Islet precursor cell (in vitro differentiated cells): ENCODE results near the gene JAKMIP3.

Experiments
- DNase-seq: peaks from one replicate; pipeline ENCODE4 v3.0.0-alpha.2; 2018

Gene JAKMIP3

GRCh38 chr10:132100556-132101349 is 35.0 kb downstream of the JAKMIP3 start:
- peak; percentile 36 for DNase-seq

- peak; percentile 49 for DNase-seq
Measured at GRCh38 chr10:132101529-132101928, 35.8 kb downstream of the JAKMIP3 start.

DNA sequence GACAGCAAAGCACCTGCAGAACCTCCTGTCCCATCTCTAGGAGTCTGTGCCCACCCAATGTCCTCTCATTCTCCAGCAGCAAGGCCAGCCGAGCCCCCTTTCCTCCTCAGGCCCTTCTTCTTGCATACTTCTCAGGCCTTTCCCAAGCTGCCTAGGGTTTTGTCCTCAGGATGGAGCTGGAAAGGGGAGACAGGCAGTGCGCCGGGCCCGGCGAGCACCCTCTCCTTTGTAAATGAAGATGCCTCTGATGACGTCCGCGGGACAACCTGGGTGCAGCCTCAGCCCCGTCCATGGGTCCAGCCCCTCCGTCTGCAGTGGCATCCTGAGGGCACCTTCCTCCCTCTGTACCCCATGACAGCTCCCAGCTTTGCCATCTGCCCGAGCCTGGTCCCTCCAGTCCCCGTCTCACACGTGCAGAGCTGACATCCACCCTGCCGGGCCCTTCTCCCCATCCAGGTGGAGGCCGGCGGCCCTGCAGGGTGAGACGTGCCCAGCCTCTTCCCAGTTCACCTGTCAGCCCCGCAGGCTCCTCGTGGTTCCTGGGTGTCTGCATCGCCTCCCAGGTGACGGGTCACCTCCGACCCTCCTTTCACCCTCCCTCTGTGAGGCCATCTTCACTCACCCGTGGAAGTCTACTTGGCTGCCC is 36.4 kb downstream of the JAKMIP3 start:
- no peak for DNase-seq

GRCh38 chr10:132102717-132103110 is 37.0 kb downstream of the JAKMIP3 start:
- DNase-seq, result peak; percentile 40

DNA sequence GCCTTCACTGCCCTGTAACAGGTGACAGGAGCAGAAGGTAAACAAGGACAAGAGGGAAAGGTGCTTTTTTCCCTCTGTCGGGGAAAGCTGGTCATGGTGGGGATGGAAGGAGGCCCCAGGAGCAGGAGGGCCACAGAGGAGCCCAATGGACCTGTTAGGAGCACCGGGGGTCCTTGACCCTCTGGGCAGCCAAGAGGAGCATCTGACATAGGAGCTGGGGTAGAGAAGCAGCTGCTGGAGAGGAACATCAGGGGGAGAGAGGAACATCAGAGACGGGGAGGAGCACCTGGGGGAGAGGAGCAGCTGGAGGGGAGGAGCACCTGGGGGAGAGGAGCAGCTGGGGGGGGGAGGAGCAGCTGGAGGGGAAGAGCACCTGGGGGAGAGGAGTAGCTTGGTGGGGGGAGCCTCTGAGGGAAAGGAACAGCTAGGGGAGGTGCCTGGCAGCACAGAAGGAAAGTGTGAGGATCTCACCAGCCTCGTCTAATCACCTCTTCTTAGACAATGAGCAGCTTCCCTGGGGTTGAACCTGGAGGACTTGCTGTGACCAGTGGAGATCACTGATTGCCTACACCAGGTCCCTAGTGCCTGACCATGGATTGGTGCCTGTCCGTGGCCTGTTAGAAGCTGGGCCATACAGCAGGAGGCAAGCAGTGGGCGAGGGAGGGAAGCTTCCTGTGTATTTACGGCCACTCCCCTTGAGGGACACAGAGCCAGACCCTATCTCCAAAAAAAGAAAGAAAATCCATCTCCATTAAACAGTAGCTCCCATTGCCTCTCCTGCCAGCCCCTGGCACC is 37.6 kb downstream of the JAKMIP3 start:
- peak; percentile 37 for DNase-seq

- DNase-seq, result peak; percentile 15
Measured at GRCh38 chr10:132104062-132104461, 38.3 kb downstream of the JAKMIP3 start.

DNA sequence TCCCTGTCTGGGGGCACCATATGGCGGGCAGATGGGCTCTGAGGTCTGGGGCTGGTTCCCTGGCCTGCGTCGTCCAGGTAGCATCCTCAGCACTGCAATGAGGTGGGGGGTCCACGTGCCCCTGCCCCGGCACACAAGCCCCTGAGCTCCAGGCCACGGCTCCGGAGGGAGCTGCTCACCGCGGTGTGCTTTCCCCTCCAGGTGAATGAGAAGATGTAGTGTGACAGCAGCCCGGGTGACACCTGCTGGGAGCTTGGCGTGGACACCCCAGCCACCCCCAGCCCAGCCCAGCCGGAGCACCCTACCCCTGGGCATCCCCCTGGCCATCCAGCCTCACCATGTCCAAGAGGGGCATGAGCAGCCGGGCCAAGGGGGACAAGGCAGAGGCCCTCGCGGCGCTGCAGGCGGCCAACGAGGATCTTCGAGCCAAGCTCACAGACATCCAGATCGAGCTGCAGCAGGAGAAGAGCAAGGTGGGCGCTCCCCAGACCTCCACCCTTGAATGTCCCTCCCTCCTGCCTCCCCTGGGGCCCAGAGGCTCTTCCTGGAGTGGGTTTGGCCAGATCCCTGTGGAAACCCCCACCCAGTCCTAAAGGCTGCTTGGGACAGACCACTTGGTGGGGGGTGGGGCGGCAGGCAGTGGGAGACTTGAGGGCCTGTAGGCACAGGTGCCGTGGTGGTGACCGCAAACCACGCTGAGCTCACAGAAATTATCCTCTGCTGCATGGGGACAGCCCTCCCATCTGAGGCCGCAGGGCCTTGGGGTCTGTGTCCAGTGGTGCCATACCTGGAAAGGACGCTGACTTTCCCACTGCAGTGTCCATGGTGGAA is 38.9 kb downstream of the JAKMIP3 start:
- DNase-seq, result peak; percentile 45

DNA sequence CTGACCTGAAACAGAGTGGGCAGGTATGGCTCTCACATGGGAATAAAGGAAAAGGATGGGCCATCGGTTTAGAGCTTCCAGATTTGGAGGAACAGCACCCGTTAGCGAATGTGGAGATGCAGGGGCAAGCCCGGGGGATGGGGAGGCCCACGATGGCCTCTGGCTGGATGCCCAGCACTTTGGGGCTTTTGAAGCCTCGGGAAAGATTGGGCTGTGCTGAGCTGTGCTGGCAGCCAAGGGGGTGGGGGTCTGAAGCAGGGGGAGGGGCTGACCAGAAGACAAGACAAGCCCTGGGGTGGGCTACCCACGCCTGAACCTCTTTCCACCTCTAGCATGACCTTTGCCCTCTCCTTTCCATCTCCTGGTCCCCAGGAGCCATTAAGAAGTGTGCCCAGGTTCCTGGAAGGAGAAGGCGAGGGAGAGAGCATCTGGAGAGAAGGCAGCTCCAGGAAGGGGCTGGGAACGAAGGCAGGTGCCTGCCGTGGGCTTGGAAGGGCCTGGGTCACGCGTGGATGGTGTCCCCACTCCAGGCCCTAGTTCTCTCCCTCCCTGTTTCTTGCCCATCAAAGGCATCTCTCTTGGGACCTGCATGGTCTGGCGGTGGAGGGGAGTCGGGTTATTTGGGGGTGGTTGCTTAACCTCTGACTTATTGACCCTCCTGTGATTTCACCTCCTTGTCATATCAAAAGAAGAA is 39.7 kb downstream of the JAKMIP3 start:
- DNase-seq, result peak; percentile 25

GRCh38 chr10:132106431-132106830 is 40.7 kb downstream of the JAKMIP3 start:
- DNase-seq, result peak; percentile 14

DNA sequence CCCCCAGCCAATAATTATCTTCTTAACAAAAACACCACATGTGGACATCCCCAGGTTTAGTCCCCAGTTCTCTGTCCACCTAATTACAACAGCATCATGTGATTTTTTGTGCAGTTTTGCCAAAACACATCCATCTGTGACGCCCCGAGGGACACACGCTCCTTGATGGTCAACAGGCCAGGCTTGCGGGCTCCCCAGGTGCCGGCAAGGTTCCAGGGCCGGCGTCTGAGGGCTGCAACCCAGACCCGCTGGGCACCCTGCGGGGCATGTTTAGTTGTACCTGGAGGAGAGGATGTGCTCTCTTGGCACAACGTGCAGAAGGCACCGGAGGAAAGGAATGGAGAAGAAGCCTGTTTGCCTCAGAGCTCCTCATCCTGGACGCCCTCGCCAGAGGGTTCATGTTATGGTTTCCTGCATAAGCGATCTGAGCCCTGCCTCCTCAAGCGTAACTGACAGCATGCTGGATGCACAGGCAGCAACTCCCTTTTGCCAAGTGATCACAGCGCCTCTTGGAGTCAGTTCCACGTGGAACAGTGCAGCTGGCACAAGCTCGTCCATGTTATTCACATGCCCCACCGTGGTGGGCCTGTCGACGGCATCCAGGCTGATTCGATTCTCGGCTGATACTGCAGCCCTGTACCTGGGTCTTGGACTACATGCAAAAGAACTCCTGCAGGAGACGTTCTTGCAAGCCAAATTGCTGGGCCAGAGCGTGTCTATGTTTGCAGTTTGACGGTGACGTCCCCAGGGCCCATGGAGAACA is 41.6 kb downstream of the JAKMIP3 start:
- DNase-seq, result peak; percentile 38

- DNase-seq, result peak; percentile 50
Measured at GRCh38 chr10:132107949-132108877, 42.5 kb downstream of the JAKMIP3 start.

- peak; percentile 32 for DNase-seq
Measured at GRCh38 chr10:132109341-132110110, 43.8 kb downstream of the JAKMIP3 start.

DNA sequence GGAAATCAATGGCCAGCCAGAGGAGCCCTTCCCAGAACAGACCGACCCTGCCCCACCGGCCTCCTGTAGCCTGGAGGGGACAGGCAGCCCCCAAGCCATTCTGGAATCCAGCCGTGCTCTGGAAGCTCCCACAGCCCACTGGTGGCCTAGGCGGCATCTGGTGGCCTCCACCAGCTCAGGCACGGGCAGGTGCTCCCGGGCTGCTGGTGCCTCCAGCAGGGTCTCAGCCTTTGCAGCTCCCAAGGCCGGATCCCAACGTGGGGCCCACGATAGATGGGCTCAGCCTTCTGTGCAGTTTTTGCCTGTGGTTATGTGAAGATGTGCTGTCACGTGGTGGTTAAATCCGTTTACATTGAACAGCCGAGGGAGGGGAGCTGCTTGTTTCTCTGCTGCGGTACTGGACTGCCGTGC is 44.4 kb downstream of the JAKMIP3 start:
- peak; percentile 49 for DNase-seq

GRCh38 chr10:132110713-132111112 is 45.0 kb downstream of the JAKMIP3 start:
- peak; percentile 32 for DNase-seq

GRCh38 chr10:132111121-132111731 is 45.5 kb downstream of the JAKMIP3 start:
- peak; percentile 41 for DNase-seq

- DNase-seq, result peak; percentile 31
Measured at GRCh38 chr10:132111871-132112341, 46.2 kb downstream of the JAKMIP3 start.

DNA sequence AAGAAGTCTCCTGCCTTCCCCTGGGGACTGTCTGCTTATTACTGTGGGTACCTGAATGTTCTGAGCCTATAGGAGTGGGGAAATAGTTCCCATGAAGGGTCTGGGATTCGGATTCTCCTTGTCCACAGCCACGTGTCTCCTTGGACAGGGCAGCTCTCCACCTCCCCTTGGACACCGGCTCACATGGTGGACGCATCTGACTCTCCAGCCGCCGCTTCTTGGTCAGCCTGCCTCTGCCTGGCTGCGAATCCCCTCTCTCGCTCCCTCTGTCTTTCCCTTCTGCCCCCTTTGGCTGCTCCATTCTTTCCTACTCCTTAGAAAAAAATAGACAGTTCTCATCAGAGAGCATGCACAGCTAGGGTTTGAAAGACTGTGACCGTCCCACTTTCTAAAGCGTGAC is 46.9 kb downstream of the JAKMIP3 start:
- DNase-seq, result no peak

GRCh38 chr10:132113206-132113605 is 47.5 kb downstream of the JAKMIP3 start:
- DNase-seq, result no peak
